ENCODE results near the gene PTOV1.

PTOV1 gene

GRCh38 chr19:49860336-49861102 is 9.6 kb downstream of the PTOV1 start:
- peaks cover 21 to 90% of the 10 kb centered on the region in 2 experiments for H3K36me3 ChIP-seq (ENCODE audit: control insufficient read depth in 2 of 2, insufficient read depth in 1 of 2, low read length in 2 of 2)
- no peak overlapping the region for H3K4me3 ChIP-seq (ENCODE audit: low read depth, low read length)
- CTCF ChIA-PET: no interaction called here

DNA sequence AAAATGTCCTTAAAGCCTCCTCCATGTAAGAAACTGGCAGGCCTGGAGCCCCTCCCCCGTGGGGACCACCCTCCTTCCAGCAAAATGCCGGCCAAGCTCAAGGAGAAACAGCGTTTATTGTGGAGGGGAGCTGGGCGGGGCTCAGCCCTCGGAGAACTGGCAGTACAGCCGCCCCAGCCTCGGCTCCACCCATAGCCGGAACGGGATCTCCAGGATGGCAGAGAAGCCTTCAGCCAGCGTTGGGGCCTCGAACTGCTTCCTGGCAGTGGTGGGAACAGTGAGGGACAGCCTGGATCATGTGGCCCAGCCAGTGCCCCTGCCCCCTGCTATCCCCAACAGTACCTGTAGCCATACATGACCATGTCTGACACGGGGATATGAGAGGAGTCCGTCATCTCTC is 10.1 kb downstream of the PTOV1 start:
- TF ChIP-seq ZNF449 (tag by site-specific recombination; IDR thresholded peaks at IDR 0.05): no peak
- no peak for TF ChIP-seq TRIM28 (IDR thresholded peaks at IDR 0.05; ENCODE audit: borderline replicate concordance, low read length)
- peak; percentile 35; the same call in 1 of the 2 replicates for TF ChIP-seq YY2 (tag by site-specific recombination; IDR thresholded peaks at IDR 0.05)
- 0 out of 2 replicates have a peak, but pooled peaks have one; percentile 45 for TF ChIP-seq KLF7 (tag by site-specific recombination; IDR thresholded peaks at IDR 0.05; ENCODE audit: borderline replicate concordance)
- TF ChIP-seq ZNF692 (tag by site-specific recombination; IDR thresholded peaks at IDR 0.05): 0 out of 2 replicates have a peak, but pooled peaks have one; percentile 16
- no peak for TF ChIP-seq MEIS1 (CRISPR knock-in tag; IDR thresholded peaks at IDR 0.05; ENCODE audit: borderline replicate concordance)
- peak; percentile 78 for TF ChIP-seq ZNF600 (tag by site-specific recombination; IDR thresholded peaks at IDR 0.05)
- TF ChIP-seq SP2 (tag by site-specific recombination; IDR thresholded peaks at IDR 0.05): peak; percentile 50
- no peak for TF ChIP-seq ZBTB44 (tag by site-specific recombination; IDR thresholded peaks at IDR 0.05)
- TF ChIP-seq, protein P1, sequence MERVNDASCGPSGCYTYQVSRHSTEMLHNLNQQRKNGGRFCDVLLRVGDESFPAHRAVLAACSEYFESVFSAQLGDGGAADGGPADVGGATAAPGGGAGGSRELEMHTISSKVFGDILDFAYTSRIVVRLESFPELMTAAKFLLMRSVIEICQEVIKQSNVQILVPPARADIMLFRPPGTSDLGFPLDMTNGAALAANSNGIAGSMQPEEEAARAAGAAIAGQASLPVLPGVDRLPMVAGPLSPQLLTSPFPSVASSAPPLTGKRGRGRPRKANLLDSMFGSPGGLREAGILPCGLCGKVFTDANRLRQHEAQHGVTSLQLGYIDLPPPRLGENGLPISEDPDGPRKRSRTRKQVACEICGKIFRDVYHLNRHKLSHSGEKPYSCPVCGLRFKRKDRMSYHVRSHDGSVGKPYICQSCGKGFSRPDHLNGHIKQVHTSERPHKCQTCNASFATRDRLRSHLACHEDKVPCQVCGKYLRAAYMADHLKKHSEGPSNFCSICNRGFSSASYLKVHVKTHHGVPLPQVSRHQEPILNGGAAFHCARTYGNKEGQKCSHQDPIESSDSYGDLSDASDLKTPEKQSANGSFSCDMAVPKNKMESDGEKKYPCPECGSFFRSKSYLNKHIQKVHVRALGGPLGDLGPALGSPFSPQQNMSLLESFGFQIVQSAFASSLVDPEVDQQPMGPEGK (tag by site-specific recombination; IDR thresholded peaks at IDR 0.05): peak; percentile 37; the same call in 1 of the 2 replicates
- TF ChIP-seq KLF1 (tag by site-specific recombination; IDR thresholded peaks at IDR 0.05): peak; percentile 76
- peak; percentile 27; the same call in 1 of the 2 replicates for TF ChIP-seq KLF8 (tag by site-specific recombination; IDR thresholded peaks at IDR 0.05)
- TF ChIP-seq ZBTB17 (tag by site-specific recombination; IDR thresholded peaks at IDR 0.05): peak; percentile 55; the same call in 1 of the 2 replicates
- 0 out of 2 replicates have a peak, but pooled peaks have one; percentile 2 for TF ChIP-seq BCL11B (tag by site-specific recombination; IDR thresholded peaks at IDR 0.05; ENCODE audit: low read depth)
- no peak for TF ChIP-seq ZSCAN30 (tag by site-specific recombination; IDR thresholded peaks at IDR 0.05)
- Histone ChIP-seq H3K27ac (ENCODE audit: extremely low read depth, low read depth, low read length) (peak overlapping the region; percentile 66), H3K36me3 (ENCODE audit: control insufficient read depth in 2 of 2, insufficient read depth in 1 of 2, low read length in 2 of 2) (peaks cover 21 to 85% of the 10 kb centered on the region in 2 experiments), H3K9me3 (ENCODE audit: control insufficient read depth, insufficient read depth, low read depth, low read length) (no peaks in the 10 kb centered on the region), H3K4me3 (ENCODE audit: low read depth, low read length) (no peak overlapping the region), H3K4me1 (ENCODE audit: control insufficient read depth, insufficient read depth, low read length) (peaks cover 16% of the 10 kb centered on the region)
- CTCF ChIA-PET: no interaction called here
- POLR2A ChIA-PET: interaction anchor here (0.6 to 8.2 kb wide), 6 partner anchors 8 to 137 kb away, joined by 3 to 128 read pairs (median 4); partner anchors contain the start of genes AKT1S1, PTOV1 and TBC1D17

More at GRCh38 chr19:49860336-49861102, 9.6 kb downstream of the PTOV1 start:
- H3K9me3 ChIP-seq (ENCODE audit: control insufficient read depth, insufficient read depth, low read depth, low read length): no peaks in the 10 kb centered on the region
- POLR2A ChIA-PET: interaction anchor here (1.1 to 8.2 kb wide), 5 partner anchors 8 to 20 kb away, joined by 3 to 128 read pairs (median 5); partner anchors contain the start of genes AKT1S1, PTOV1 and TBC1D17
- peaks cover 10% of the 10 kb centered on the region; the same call in 1 of the 2 replicates for H3K4me1 ChIP-seq (ENCODE audit: control insufficient read depth, insufficient read depth, low read length)
- TF ChIP-seq KLF16 (tag by site-specific recombination; IDR thresholded peaks at IDR 0.05): no peak
- TF ChIP-seq ZFP3 (tag by site-specific recombination; IDR thresholded peaks at IDR 0.05; ENCODE audit: low read depth): no peak
- TF ChIP-seq BCL11B (tag by site-specific recombination; IDR thresholded peaks at IDR 0.05; ENCODE audit: low read depth): peak; percentile 35; the same call in 1 of the 2 replicates
- 0 out of 2 replicates have a peak, but pooled peaks have one; percentile 8 for TF ChIP-seq ZSCAN30 (tag by site-specific recombination; IDR thresholded peaks at IDR 0.05)
- TF ChIP-seq, protein P1 (tag by site-specific recombination; IDR thresholded peaks at IDR 0.05): peak; percentile 42; the same call in 1 of the 2 replicates
- TF ChIP-seq GLIS2 (tag by site-specific recombination; IDR thresholded peaks at IDR 0.05): 0 out of 2 replicates have a peak, but pooled peaks have one; percentile 28
- H3K27ac ChIP-seq (ENCODE audit: extremely low read depth, low read depth, low read length): peak overlapping the region; percentile 66

Measured in HEK293 (cell line).